GF-D8 (cell line): Measurements from ENCODE around the gene DERL3.
A peak's percentile ranks its signal among the peaks of the same experiment; 100 is the strongest.

Experiments
- DNase-seq: peaks from one replicate; lab custom pipeline; 2025; lab: John Stamatoyannopoulos, UW

DERL3 gene

GRCh38 chr22:23801886-23802377, 36.9 kb downstream of the DERL3 start:
- DNase-seq = no peak

GRCh38 chr22:23801238-23801821, 37.5 kb downstream of the DERL3 start:
- no peak for DNase-seq

- DNase-seq = no peak
Observed at GRCh38 chr22:23800297-23801237, 38.2 kb downstream of the DERL3 start.

GRCh38 chr22:23796461-23796860, 42.3 kb downstream of the DERL3 start:
- no peak for DNase-seq

GRCh38 chr22:23793326-23793725, 45.5 kb downstream of the DERL3 start:
- no peak for DNase-seq

GRCh38 chr22:23791738-23792645, 46.8 kb downstream of the DERL3 start:
- DNase-seq = no peak

- no peak for DNase-seq
Observed at GRCh38 chr22:23790819-23791737, 47.7 kb downstream of the DERL3 start.

GRCh38 chr22:23789638-23790037, 49.2 kb downstream of the DERL3 start:
- no peak for DNase-seq

GRCh38 chr22:23789121-23789520, 49.7 kb downstream of the DERL3 start:
- no peak for DNase-seq

- no peak for DNase-seq
Observed at GRCh38 chr22:23787910-23788309, 50.9 kb downstream of the DERL3 start.

- no peak for DNase-seq
Observed at GRCh38 chr22:23787600-23787896, 51.3 kb downstream of the DERL3 start.

GRCh38 chr22:23786752-23787599, 51.8 kb downstream of the DERL3 start, which contains the start of gene SMARCB1:
Gene SMARCB1 (plus strand): TSS chr22:23786966. CDS start chr22:23787170, 204 bp downstream.
- peak; percentile 60 for DNase-seq

- no peak for DNase-seq
Observed at GRCh38 chr22:23786261-23786710, 52.5 kb downstream of the DERL3 start.
